Mesendoderm (in vitro differentiated cells): ENCODE measurements around the gene FMO1.

Experiments
- DNase-seq: peaks from one replicate; pipeline ENCODE4 v3.0.0; 2013
- H2AK5ac ChIP-seq: 2 replicates; pipeline ENCODE4 v1.6.1; 2013; ENCODE audit warnings: low read length, inconsistent platforms
- H2BK120ac ChIP-seq: 2 replicates; pipeline ENCODE4 v1.6.1; 2013; ENCODE audit warnings: low read depth, mild to moderate bottlenecking, low read length, moderate library complexity, mixed read lengths
- H2BK15ac ChIP-seq: replicated peaks from 2 replicates; pipeline ENCODE4 v1.6.1; 2013; ENCODE audit warnings: low read depth, mild to moderate bottlenecking, moderate library complexity
- H2BK5ac ChIP-seq: 2 replicates; pipeline ENCODE4 v1.6.1; 2013; ENCODE audit warnings: low read length, inconsistent platforms
- H3K18ac ChIP-seq: 2 replicates; pipeline ENCODE4 v1.6.1; 2013; ENCODE audit warnings: mild to moderate bottlenecking, low read length, mixed read lengths
- H3K23ac ChIP-seq: one replicate; pipeline ENCODE4 v1.6.1; 2013; ENCODE audit warnings: low read length
- H3K27ac ChIP-seq: 2 replicates; pipeline ENCODE4 v1.5.1; 2013; ENCODE audit warnings: low read depth, mild to moderate bottlenecking, inconsistent platforms, low read length, moderate library complexity
- H3K27me3 ChIP-seq: 2 replicates; pipeline ENCODE4 v1.6.1; 2013; ENCODE audit warnings: low read length, control low read depth, mild to moderate bottlenecking, inconsistent platforms; ENCODE audit not compliant: insufficient read depth, poor library complexity
- H3K36me3 ChIP-seq: 2 replicates; pipeline ENCODE4 v1.6.1; 2013; ENCODE audit warnings: low read length, inconsistent platforms; ENCODE audit not compliant: control insufficient read depth, insufficient read depth
- H3K4ac ChIP-seq: one replicate; pipeline ENCODE4 v1.6.1; 2013; ENCODE audit warnings: low read depth, mild to moderate bottlenecking, low read length, moderate library complexity
- H3K4me1 ChIP-seq: 2 replicates; pipeline ENCODE4 v1.6.1; 2013; ENCODE audit warnings: low read depth, low read length, inconsistent platforms; ENCODE audit not compliant: control insufficient read depth
- H3K4me2 ChIP-seq: 2 replicates; pipeline ENCODE4 v1.6.1; 2013; ENCODE audit warnings: low read length
- H3K4me3 ChIP-seq: 2 replicates; pipeline ENCODE4 v1.5.1; 2013; ENCODE audit warnings: mild to moderate bottlenecking, low read length
- H3K56ac ChIP-seq: one replicate; pipeline ENCODE4 v1.6.1; 2013; ENCODE audit warnings: low read length
- H3K79me1 ChIP-seq: 2 replicates; pipeline ENCODE4 v1.6.1; 2013; ENCODE audit warnings: low read length, inconsistent platforms
- H3K79me2 ChIP-seq: 2 replicates; pipeline ENCODE4 v1.6.1; 2013; ENCODE audit warnings: mild to moderate bottlenecking, low read length; ENCODE audit not compliant: control insufficient read depth, insufficient read depth
- H3K9ac ChIP-seq: 2 replicates; pipeline ENCODE4 v1.6.1; 2013; ENCODE audit warnings: low read length, inconsistent platforms
- H4K5ac ChIP-seq: one replicate; pipeline ENCODE4 v1.6.1; 2013; ENCODE audit warnings: low read length
- H4K8ac ChIP-seq: one replicate; pipeline ENCODE4 v1.6.1; 2013; ENCODE audit warnings: low read depth, mild to moderate bottlenecking, control low read depth, low read length, moderate library complexity
- WGBS: extraction: QIAGEN DNeasy Blood & Tissue Kit; methylation state at CpG from one replicate; pipeline ENCODE4 v1.1.7; 2013; ENCODE audit warnings: low lambda C conversion rate, missing lambda C conversion rate; ENCODE audit not compliant: insufficient coverage; ENCODE audit errors: extremely low coverage; 5-methylcytosine and 5-hydroxymethylcytosine counted together

Gene FMO1

DNA sequence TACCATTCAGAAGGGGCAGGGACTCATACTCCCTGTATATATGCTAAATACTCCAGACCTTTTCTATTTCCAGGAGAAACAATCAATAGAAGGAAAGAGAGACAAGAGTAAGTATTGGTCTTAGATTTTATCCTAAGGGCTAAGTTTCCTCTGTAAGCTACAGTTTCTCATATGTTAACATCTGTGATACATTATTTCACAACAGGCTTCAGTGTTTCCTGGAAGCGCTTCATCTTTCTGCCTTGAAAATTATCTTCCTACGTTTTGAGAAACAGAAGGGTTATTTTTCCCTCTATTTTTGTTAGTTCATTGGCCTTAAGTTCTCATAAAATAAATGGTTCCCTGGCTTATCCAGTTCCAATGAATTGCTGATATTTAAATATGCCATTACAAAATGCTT, 15.6 kb downstream of the FMO1 start:
- no peak overlapping the region for H3K4me3 ChIP-seq
- H3K18ac ChIP-seq: no peak overlapping the region
- no peak overlapping the region for H3K23ac ChIP-seq
- no CpG with 5 or more reads among the region's 2 CpGs for WGBS
- no peak overlapping the region for H3K4me2 ChIP-seq
- H3K79me2 ChIP-seq: no peaks in the 10 kb centered on the region
- no peak overlapping the region for H2BK5ac ChIP-seq
- no peak overlapping the region for H2BK15ac ChIP-seq
- H3K56ac ChIP-seq: no peak overlapping the region
- H3K9ac ChIP-seq: no peak overlapping the region
- H3K4me1 ChIP-seq: peaks cover 3% of the 10 kb centered on the region
- no peaks in the 10 kb centered on the region for H3K27me3 ChIP-seq
- no peak for DNase-seq
- no peak overlapping the region for H4K8ac ChIP-seq
- no peak overlapping the region for H4K5ac ChIP-seq
- no peak overlapping the region for H3K27ac ChIP-seq
- no peaks in the 10 kb centered on the region for H3K36me3 ChIP-seq
- no peak overlapping the region for H3K4ac ChIP-seq
- no peak overlapping the region for H2BK120ac ChIP-seq
- no peaks in the 10 kb centered on the region for H3K79me1 ChIP-seq
- H2AK5ac ChIP-seq: no peak overlapping the region

DNA sequence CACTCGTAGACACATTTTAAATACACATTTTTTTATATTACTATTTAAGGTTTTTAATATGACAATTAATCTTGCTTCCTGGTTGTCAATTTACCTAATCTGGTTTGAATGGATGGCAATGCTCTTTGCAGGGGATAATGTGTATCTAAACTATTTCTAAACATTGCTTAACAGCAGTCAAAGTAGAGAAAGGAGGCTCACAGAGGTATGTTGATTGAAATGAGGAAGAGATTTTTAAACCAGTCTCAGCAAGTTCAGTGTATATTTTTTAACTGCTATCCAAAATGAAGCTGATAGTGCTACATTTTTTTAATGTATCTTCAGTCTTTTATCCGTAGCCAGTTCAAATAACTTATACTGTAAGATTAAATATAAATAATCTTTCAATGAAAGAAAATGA, 17.4 kb downstream of the FMO1 start:
- Histone ChIP-seq H3K4me2 (no peak overlapping the region), H4K8ac (no peak overlapping the region), H3K79me2 (no peaks in the 10 kb centered on the region), H2BK5ac (no peak overlapping the region), H3K36me3 (no peaks in the 10 kb centered on the region), H3K4ac (no peak overlapping the region), H3K4me3 (no peak overlapping the region), H3K27ac (no peak overlapping the region), H3K56ac (no peak overlapping the region), H2BK120ac (no peak overlapping the region), H3K23ac (no peak overlapping the region), H3K27me3 (no peaks in the 10 kb centered on the region), H4K5ac (no peak overlapping the region), H3K9ac (no peak overlapping the region), H2BK15ac (no peak overlapping the region), H2AK5ac (no peak overlapping the region), H3K18ac (no peak overlapping the region), H3K79me1 (no peaks in the 10 kb centered on the region), H3K4me1 (no peaks in the 10 kb centered on the region)
- no peak for DNase-seq
- WGBS: 100% methylated on average over 1 of the region's 2 CpGs

DNA sequence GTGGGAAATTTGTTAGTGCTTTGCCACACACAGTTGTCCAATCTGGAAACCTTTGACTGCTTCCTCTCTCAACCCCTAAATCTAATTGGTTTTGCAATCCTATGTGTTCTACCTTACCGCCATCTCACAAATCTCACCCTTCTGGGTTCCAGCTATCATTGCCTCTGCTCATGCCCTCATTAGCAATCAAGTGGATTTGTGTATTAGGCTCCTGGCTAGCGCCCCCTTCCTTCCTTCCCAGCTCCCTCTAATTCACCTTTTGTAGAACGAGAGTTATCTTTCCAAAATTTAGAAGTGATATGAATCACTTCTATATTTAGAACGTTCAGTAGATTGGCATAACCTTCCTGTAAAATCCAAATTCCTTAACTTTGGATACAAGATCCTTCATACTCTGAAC, 18.6 kb downstream of the FMO1 start:
- Histone ChIP-seq H2BK15ac (no peak overlapping the region), H3K79me2 (no peaks in the 10 kb centered on the region), H3K4ac (no peak overlapping the region), H3K4me3 (no peak overlapping the region), H3K79me1 (no peaks in the 10 kb centered on the region), H3K36me3 (no peaks in the 10 kb centered on the region), H3K23ac (no peak overlapping the region), H3K18ac (no peak overlapping the region), H3K4me1 (no peaks in the 10 kb centered on the region), H3K27me3 (no peaks in the 10 kb centered on the region), H4K5ac (no peak overlapping the region), H3K9ac (no peak overlapping the region), H2AK5ac (no peak overlapping the region), H3K27ac (no peak overlapping the region), H2BK5ac (no peak overlapping the region), H2BK120ac (no peak overlapping the region), H4K8ac (no peak overlapping the region), H3K56ac (no peak overlapping the region), H3K4me2 (no peak overlapping the region)
- peak; percentile 21 for DNase-seq
- WGBS: no CpG with 5 or more reads among the region's 4 CpGs

DNA sequence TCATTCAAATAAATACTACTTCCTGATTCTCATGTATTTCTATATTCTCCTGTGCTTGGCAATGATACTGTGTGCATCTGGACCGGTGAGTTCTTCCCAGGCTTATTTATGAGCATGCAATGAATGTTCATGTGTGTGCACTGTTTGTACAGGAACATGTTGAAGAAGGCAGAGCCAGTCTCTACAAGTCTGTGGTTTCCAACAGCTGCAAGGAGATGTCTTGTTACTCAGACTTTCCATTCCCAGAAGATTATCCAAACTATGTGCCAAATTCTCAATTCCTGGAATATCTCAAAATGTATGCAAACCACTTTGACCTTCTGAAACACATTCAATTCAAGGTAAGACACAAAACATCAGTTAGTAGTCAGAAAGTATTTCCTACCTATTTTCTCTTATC, 19.1 kb downstream of the FMO1 start:
- H3K18ac ChIP-seq: no peak overlapping the region
- H3K27me3 ChIP-seq: no peaks in the 10 kb centered on the region
- no peak overlapping the region for H4K5ac ChIP-seq
- no CpG with 5 or more reads among the region's 1 CpG for WGBS
- H3K4me2 ChIP-seq: no peak overlapping the region
- DNase-seq: no peak
- H4K8ac ChIP-seq: no peak overlapping the region
- H3K23ac ChIP-seq: no peak overlapping the region
- H2BK15ac ChIP-seq: no peak overlapping the region
- no peak overlapping the region for H2BK120ac ChIP-seq
- no peaks in the 10 kb centered on the region for H3K79me2 ChIP-seq
- H3K4me3 ChIP-seq: no peak overlapping the region
- no peak overlapping the region for H2AK5ac ChIP-seq
- H3K79me1 ChIP-seq: no peaks in the 10 kb centered on the region
- H2BK5ac ChIP-seq: no peak overlapping the region
- H3K36me3 ChIP-seq: no peaks in the 10 kb centered on the region
- no peak overlapping the region for H3K4ac ChIP-seq
- H3K27ac ChIP-seq: no peak overlapping the region
- no peak overlapping the region for H3K9ac ChIP-seq
- H3K56ac ChIP-seq: no peak overlapping the region
- no peaks in the 10 kb centered on the region for H3K4me1 ChIP-seq

DNA sequence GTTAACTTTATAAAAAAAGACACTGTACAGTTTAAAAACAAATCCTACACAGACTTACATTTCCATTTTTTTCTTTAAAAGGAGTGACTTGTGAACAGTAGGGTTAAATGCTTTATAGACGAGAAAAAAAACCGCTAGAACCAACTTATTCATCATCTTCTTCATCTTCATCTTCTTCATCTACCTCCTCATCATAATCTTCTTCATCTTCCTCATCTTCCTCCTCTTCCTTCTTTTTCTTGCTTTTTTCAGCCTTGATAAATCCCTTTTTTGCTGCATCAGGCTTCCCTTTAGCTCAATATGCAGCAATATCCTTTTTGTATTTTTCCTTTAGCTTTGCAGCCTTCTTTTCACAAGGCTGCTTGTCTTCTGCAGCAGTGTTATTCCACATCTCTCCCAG, 22.5 kb downstream of the FMO1 start:
- H4K5ac ChIP-seq: no peak overlapping the region
- no peak overlapping the region for H3K4me2 ChIP-seq
- no peak overlapping the region for H3K18ac ChIP-seq
- H2BK15ac ChIP-seq: no peak overlapping the region
- no peaks in the 10 kb centered on the region for H3K36me3 ChIP-seq
- no peaks in the 10 kb centered on the region for H3K27me3 ChIP-seq
- no CpG with 5 or more reads among the region's 2 CpGs for WGBS
- H3K79me2 ChIP-seq: no peaks in the 10 kb centered on the region
- no peak overlapping the region for H3K4me3 ChIP-seq
- H3K23ac ChIP-seq: no peak overlapping the region
- no peak overlapping the region for H2AK5ac ChIP-seq
- H2BK120ac ChIP-seq: no peak overlapping the region
- H3K79me1 ChIP-seq: no peaks in the 10 kb centered on the region
- no peak overlapping the region for H3K56ac ChIP-seq
- no peak for DNase-seq
- H3K4ac ChIP-seq: no peak overlapping the region
- H3K27ac ChIP-seq: no peak overlapping the region
- no peaks in the 10 kb centered on the region for H3K4me1 ChIP-seq
- no peak overlapping the region for H2BK5ac ChIP-seq
- H3K9ac ChIP-seq: no peak overlapping the region
- H4K8ac ChIP-seq: no peak overlapping the region

DNA sequence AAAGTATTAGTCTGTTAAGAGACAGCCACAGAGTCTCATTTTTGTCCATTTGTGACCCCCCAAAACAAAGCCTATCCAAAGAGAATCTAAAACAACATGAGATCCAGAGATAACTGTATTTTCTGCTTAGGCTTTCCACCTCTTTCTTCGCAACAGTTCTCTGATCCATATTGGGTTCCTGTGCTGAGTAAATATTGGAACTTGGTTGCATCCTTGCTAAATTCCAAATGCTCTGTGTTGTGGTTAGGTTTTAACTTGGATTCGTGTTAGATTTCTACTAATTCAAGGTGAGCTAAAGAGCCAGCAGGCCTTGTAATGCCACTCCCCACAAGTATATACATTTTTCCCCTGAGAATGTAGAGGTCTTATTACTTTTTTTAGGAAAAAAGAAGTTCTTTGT, 29.2 kb downstream of the FMO1 start:
- no peaks in the 10 kb centered on the region for H3K79me1 ChIP-seq
- no peaks in the 10 kb centered on the region for H3K27me3 ChIP-seq

More for the DNA sequence above, 29.2 kb downstream of the FMO1 start:
- Histone ChIP-seq H3K36me3 (no peaks in the 10 kb centered on the region), H4K8ac (no peak overlapping the region), H2BK15ac (no peak overlapping the region), H4K5ac (no peak overlapping the region), H3K27ac (no peak overlapping the region), H3K4ac (no peak overlapping the region), H3K9ac (no peak overlapping the region), H3K4me3 (no peak overlapping the region), H2BK5ac (no peak overlapping the region), H3K4me2 (no peak overlapping the region), H3K79me2 (no peaks in the 10 kb centered on the region), H3K56ac (no peak overlapping the region), H2AK5ac (no peak overlapping the region), H3K23ac (no peak overlapping the region), H2BK120ac (no peak overlapping the region), H3K18ac (no peak overlapping the region), H3K4me1 (no peaks in the 10 kb centered on the region)
- no CpG with 5 or more reads among the region's 2 CpGs for WGBS
- DNase-seq: no peak
